CD4-positive, CD25-positive, alpha-beta regulatory T cell (primary cell): ENCODE measurements around the gene ZNF335. TPM values are rescaled to one million over a fixed set of nuclear protein-coding genes. Genes with fewer than 3 reads are reported as not detected.

ENCODE experiments used
- ATAC-seq, 2 donors: fragments of 150-1000 bp; cut with Tn5 transposase; one replicate each; pipeline ENCODE4 v1.10.0; 2021; ENCODE audit warnings: low read depth in 2 of 2, moderate number of reproducible peaks in 2 of 2, moderate library complexity in 1 of 2
- DNase-seq, 3 donors: peaks; one replicate each; pipeline versions ENCODE4 v3.0.0 to v3.0.0-alpha.2; 2012 to 2022; ENCODE audit warnings: mixed read lengths in 1 of 3
- H3K27ac ChIP-seq: one replicate; pipeline ENCODE4 v1.7.0; 2013; ENCODE audit warnings: mild to moderate bottlenecking, low read length; ENCODE audit not compliant: insufficient read depth, poor library complexity, severe bottlenecking
- H3K27me3 ChIP-seq: one replicate; pipeline ENCODE4 v1.7.0; 2013; ENCODE audit warnings: low read length; ENCODE audit not compliant: control insufficient read depth, insufficient read depth
- H3K36me3 ChIP-seq: one replicate; pipeline ENCODE4 v1.7.0; 2013; ENCODE audit warnings: mild to moderate bottlenecking, low read length, moderate library complexity; ENCODE audit not compliant: control insufficient read depth, insufficient read depth
- H3K4me1 ChIP-seq: 2 replicates; pipeline ENCODE4 v1.7.0; 2013; ENCODE audit warnings: mild to moderate bottlenecking, low read length; ENCODE audit not compliant: insufficient read depth, control insufficient read depth, poor library complexity, severe bottlenecking
- H3K4me3 ChIP-seq: one replicate; pipeline ENCODE4 v1.7.0; 2013; ENCODE audit warnings: low read depth, mild to moderate bottlenecking, low read length, moderate library complexity
- H3K9me3 ChIP-seq, 2 experiments: 1 replicate in 1 of 2; 2 replicates in 1 of 2; pipeline ENCODE4 v1.7.0; 2013; ENCODE audit warnings: low read length in 2 of 2, mild to moderate bottlenecking in 1 of 2, moderate library complexity in 1 of 2; ENCODE audit not compliant: control insufficient read depth in 2 of 2
- H3K27ac Mint-ChIP-seq, 3 donors: one replicate each; pipeline ENCODE4 v1.8.0; 2020 to 2022; ENCODE audit warnings: mild to moderate bottlenecking in 3 of 3, mixed read lengths in 3 of 3, moderate library complexity in 2 of 3
- H3K27me3 Mint-ChIP-seq: one replicate; pipeline ENCODE4 v1.8.0; 2022; ENCODE audit warnings: mild to moderate bottlenecking, mixed read lengths
- H3K36me3 Mint-ChIP-seq: one replicate; pipeline ENCODE4 v1.8.0; 2020; ENCODE audit warnings: mixed read lengths
- H3K4me1 Mint-ChIP-seq, 4 donors: one replicate each; pipeline ENCODE4 v1.8.0; 2020 to 2022; ENCODE audit warnings: mixed read lengths in 4 of 4, mild to moderate bottlenecking in 1 of 4
- H3K4me3 Mint-ChIP-seq, 4 donors: one replicate each; pipeline ENCODE4 v1.8.0; 2020 to 2022; ENCODE audit warnings: mild to moderate bottlenecking in 4 of 4, mixed read lengths in 4 of 4, moderate library complexity in 3 of 4
- H3K9me3 Mint-ChIP-seq, 7 donors: one replicate each; pipeline ENCODE4 v1.8.0; 2020 to 2022; ENCODE audit warnings: mixed read lengths in 7 of 7, mild to moderate bottlenecking in 3 of 7, moderate library complexity in 2 of 7
- polyA plus RNA-seq, 4 donors: library from polyadenylated mRNA; unstranded; fragments of 300-500 nt; fragmentation: Illumina TruSeq; gene quantifications; one replicate each; pipeline ENCODE4 v1.2.3, GENCODE V29; 2021
- total RNA-seq: library from RNA; stranded (reverse); gene quantifications from one replicate; pipeline ENCODE4 v1.2.3, GENCODE V29; 2022

ZNF335 gene
- total and polyA plus RNA-seq, 5 donors from 2014 or later, result 8.2 to 137 (median 12.8) TPM

GRCh38 chr20:45951925-45952834 lies 19.8 kb downstream of the ZNF335 start:
- H3K4me1 Mint-ChIP-seq, result peaks cover 0 to 2% (median 0%) of the 10 kb centered on the region in 4 donors

GRCh38 chr20:45950330-45950646 lies 21.7 kb downstream of the ZNF335 start:
- Histone ChIP-seq H3K27me3 (no peaks in the 10 kb centered on the region), H3K9me3 (no peaks in the 10 kb centered on the region), H3K4me1 (no peaks in the 10 kb centered on the region), H3K27ac (no peak overlapping the region), H3K4me3 (no peak overlapping the region), H3K36me3 (peaks cover 75% of the 10 kb centered on the region)
- H3K27ac Mint-ChIP-seq, result peak overlapping the region in 1 of 3 donors; percentile 43
- peaks cover 20% of the 10 kb centered on the region for H3K36me3 Mint-ChIP-seq
- no peak for DNase-seq
- H3K27me3 Mint-ChIP-seq, result no peaks in the 10 kb centered on the region
- H3K9me3 Mint-ChIP-seq, result peaks cover 0 to 3% (median 0%) of the 10 kb centered on the region in 7 donors
- H3K4me3 Mint-ChIP-seq, result no peak overlapping the region
- peaks cover 0 to 2% (median 0%) of the 10 kb centered on the region in 4 donors for H3K4me1 Mint-ChIP-seq
- ATAC-seq, result no peak

More at GRCh38 chr20:45951925-45952834, 19.8 kb downstream of the ZNF335 start:
- no peak overlapping the region for H3K4me3 Mint-ChIP-seq
- DNase-seq, result no peak
- H3K36me3 Mint-ChIP-seq, result peaks cover 23% of the 10 kb centered on the region
- Histone ChIP-seq H3K27ac (no peak overlapping the region), H3K9me3 (no peaks in the 10 kb centered on the region), H3K4me1 (no peaks in the 10 kb centered on the region), H3K36me3 (peaks cover 71% of the 10 kb centered on the region), H3K4me3 (no peak overlapping the region), H3K27me3 (no peaks in the 10 kb centered on the region)
- H3K9me3 Mint-ChIP-seq, result peaks cover 0 to 3% (median 0%) of the 10 kb centered on the region in 7 donors
- no peak overlapping the region for H3K27ac Mint-ChIP-seq
- no peak for ATAC-seq
- no peaks in the 10 kb centered on the region for H3K27me3 Mint-ChIP-seq

- Mint-ChIP-seq H3K27me3 (no peaks in the 10 kb centered on the region), H3K36me3 (peaks cover 23% of the 10 kb centered on the region), H3K9me3 (peaks cover 0 to 3% (median 0%) of the 10 kb centered on the region in 7 donors), H3K4me3 (no peak overlapping the region), H3K4me1 (peaks cover 0 to 2% (median 0%) of the 10 kb centered on the region in 4 donors), H3K27ac (peak overlapping the region in 2 of 3 donors; percentile 28 to 64)
- H3K27me3 ChIP-seq, result no peaks in the 10 kb centered on the region
- H3K4me1 ChIP-seq, result no peaks in the 10 kb centered on the region
- H3K9me3 ChIP-seq, result no peaks in the 10 kb centered on the region
- no peak for ATAC-seq
- no peak overlapping the region for H3K4me3 ChIP-seq
- no peak overlapping the region for H3K27ac ChIP-seq
- DNase-seq, result no peak
- peaks cover 80% of the 10 kb centered on the region for H3K36me3 ChIP-seq
Measured at GRCh38 chr20:45949542-45950329, 22.3 kb downstream of the ZNF335 start.

GRCh38 chr20:45948742-45949541 lies 23.1 kb downstream of the ZNF335 start:
- Histone ChIP-seq H3K36me3 (peaks cover 88% of the 10 kb centered on the region), H3K27ac (no peak overlapping the region), H3K4me1 (no peaks in the 10 kb centered on the region), H3K4me3 (no peak overlapping the region), H3K27me3 (no peaks in the 10 kb centered on the region), H3K9me3 (no peaks in the 10 kb centered on the region)
- Mint-ChIP-seq H3K4me1 (peaks cover 0 to 3% (median 1%) of the 10 kb centered on the region in 4 donors), H3K36me3 (peaks cover 29% of the 10 kb centered on the region), H3K27me3 (no peaks in the 10 kb centered on the region), H3K27ac (peak overlapping the region in 2 of 3 donors; percentile 28 to 64), H3K9me3 (peaks cover 0 to 3% (median 0%) of the 10 kb centered on the region in 7 donors), H3K4me3 (no peak overlapping the region)
- ATAC-seq (no peak), DNase-seq (no peak)

GRCh38 chr20:45948261-45948733 lies 23.7 kb downstream of the ZNF335 start:
- H3K4me3 ChIP-seq, result no peak overlapping the region
- Mint-ChIP-seq H3K4me1 (peaks cover 0 to 4% (median 1%) of the 10 kb centered on the region in 4 donors), H3K27me3 (no peaks in the 10 kb centered on the region), H3K4me3 (no peak overlapping the region), H3K9me3 (peaks cover 0 to 3% (median 0%) of the 10 kb centered on the region in 7 donors), H3K27ac (peak overlapping the region in 1 of 3 donors; percentile 90), H3K36me3 (peaks cover 31% of the 10 kb centered on the region)
- H3K4me1 ChIP-seq, result no peaks in the 10 kb centered on the region
- H3K9me3 ChIP-seq, result no peaks in the 10 kb centered on the region
- no peaks in the 10 kb centered on the region for H3K27me3 ChIP-seq
- DNase-seq, result no peak
- H3K36me3 ChIP-seq, result peaks cover 91% of the 10 kb centered on the region
- H3K27ac ChIP-seq, result no peak overlapping the region
- no peak for ATAC-seq

GRCh38 chr20:45947110-45947866 lies 24.7 kb downstream of the ZNF335 start:
- Mint-ChIP-seq H3K4me3 (no peak overlapping the region), H3K4me1 (peaks cover 0 to 4% (median 1%) of the 10 kb centered on the region in 4 donors), H3K27ac (peak overlapping the region in 1 of 3 donors; percentile 42), H3K9me3 (peaks cover 0 to 3% (median 0%) of the 10 kb centered on the region in 7 donors), H3K36me3 (peaks cover 31% of the 10 kb centered on the region), H3K27me3 (no peaks in the 10 kb centered on the region)
- no peaks in the 10 kb centered on the region for H3K27me3 ChIP-seq
- DNase-seq, result no peak
- no peak overlapping the region for H3K27ac ChIP-seq
- H3K36me3 ChIP-seq, result peaks cover 90% of the 10 kb centered on the region
- H3K9me3 ChIP-seq, result no peaks in the 10 kb centered on the region
- H3K4me3 ChIP-seq, result no peak overlapping the region
- H3K4me1 ChIP-seq, result no peaks in the 10 kb centered on the region
- no peak for ATAC-seq
